Measurements from ENCODE around the gene KAZN.
A peak's percentile ranks its signal among the peaks of the same experiment; 100 is the strongest.

KAZN gene

DNA sequence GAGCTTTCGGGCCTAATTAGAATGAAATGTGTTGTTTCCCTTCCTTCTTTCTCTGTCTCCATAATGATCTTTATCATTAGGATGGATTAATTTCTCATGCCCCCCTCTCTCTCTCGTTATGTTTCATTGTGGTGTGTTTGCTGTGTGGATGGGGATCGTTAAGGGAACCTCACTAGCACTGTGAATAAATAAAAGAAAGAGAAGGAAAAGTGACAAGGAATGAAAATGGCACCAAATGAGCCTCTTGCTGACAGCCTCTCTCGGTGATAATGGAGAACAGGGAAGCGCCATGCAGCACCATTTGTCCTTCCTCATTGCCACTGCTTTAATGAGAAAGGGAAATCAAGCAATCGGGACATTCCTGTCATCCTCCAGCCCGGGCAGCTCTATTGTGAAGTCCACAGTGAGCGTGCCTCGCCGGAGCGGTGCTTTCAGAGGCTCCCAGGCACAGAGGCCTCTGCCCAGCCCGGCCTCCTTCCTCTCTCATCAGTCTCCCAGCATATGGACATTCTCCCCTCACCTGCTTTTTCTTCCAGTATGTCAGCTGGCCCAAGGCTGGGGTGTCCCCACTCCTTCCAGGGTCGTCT lies 289.4 kb downstream of the KAZN start:
- peaks cover 6% of the 10 kb centered on the region for H3K36me3 Mint-ChIP-seq (ENCODE audit: low read depth)
- peaks cover 37% of the 10 kb centered on the region for H3K4me1 Mint-ChIP-seq
- no peak overlapping the region for H3K4me3 Mint-ChIP-seq
- TF ChIP-seq CTCF (IDR thresholded peaks at IDR 0.05): no peak
- peaks cover 9% of the 10 kb centered on the region for H3K27me3 Mint-ChIP-seq (ENCODE audit: low read depth, poor library complexity)
- H3K9me3 Mint-ChIP-seq: no peaks in the 10 kb centered on the region
- H3K27ac Mint-ChIP-seq: no peak overlapping the region
- DNase-seq: no peak

- no peak for TF ChIP-seq CTCF (IDR thresholded peaks at IDR 0.05)
- no peaks in the 10 kb centered on the region for H3K9me3 Mint-ChIP-seq
- no peak overlapping the region for H3K27ac Mint-ChIP-seq
- no peak overlapping the region for H3K4me3 Mint-ChIP-seq
- H3K4me1 Mint-ChIP-seq: peaks cover 43% of the 10 kb centered on the region
- peaks cover 7% of the 10 kb centered on the region for H3K27me3 Mint-ChIP-seq (ENCODE audit: low read depth, poor library complexity)
- DNase-seq: no peak
- H3K36me3 Mint-ChIP-seq (ENCODE audit: low read depth): peaks cover 6% of the 10 kb centered on the region
Measured at GRCh38 chr1:14888374-14888773, 289.9 kb downstream of the KAZN start.

- peaks cover 5% of the 10 kb centered on the region for H3K27me3 Mint-ChIP-seq (ENCODE audit: low read depth, poor library complexity)
- H3K4me1 Mint-ChIP-seq: peaks cover 57% of the 10 kb centered on the region
- H3K36me3 Mint-ChIP-seq (ENCODE audit: low read depth): peaks cover 6% of the 10 kb centered on the region
- H3K27ac Mint-ChIP-seq: peak overlapping the region; percentile 21
- no peak for TF ChIP-seq CTCF (IDR thresholded peaks at IDR 0.05)
- H3K4me3 Mint-ChIP-seq: no peak overlapping the region
- H3K9me3 Mint-ChIP-seq: no peaks in the 10 kb centered on the region
- DNase-seq: no peak
Measured at GRCh38 chr1:14889825-14890440, 291.4 kb downstream of the KAZN start.

GRCh38 chr1:14891991-14892390 lies 293.5 kb downstream of the KAZN start:
- TF ChIP-seq CTCF (IDR thresholded peaks at IDR 0.05): no peak

GRCh38 chr1:14894811-14895560 lies 296.5 kb downstream of the KAZN start:
- Mint-ChIP-seq H3K27ac (no peak overlapping the region), H3K27me3 (ENCODE audit: low read depth, poor library complexity) (peaks cover 12% of the 10 kb centered on the region), H3K36me3 (ENCODE audit: low read depth) (no peaks in the 10 kb centered on the region), H3K4me3 (no peak overlapping the region), H3K9me3 (no peaks in the 10 kb centered on the region), H3K4me1 (peaks cover 55% of the 10 kb centered on the region)
- no peak for TF ChIP-seq CTCF (IDR thresholded peaks at IDR 0.05)
- no peak for DNase-seq

More at GRCh38 chr1:14891991-14892390, 293.5 kb downstream of the KAZN start:
- no peak for DNase-seq
- no peak overlapping the region for H3K27ac Mint-ChIP-seq
- peaks cover 70% of the 10 kb centered on the region for H3K4me1 Mint-ChIP-seq
- peaks cover 6% of the 10 kb centered on the region for H3K36me3 Mint-ChIP-seq (ENCODE audit: low read depth)
- peaks cover 11% of the 10 kb centered on the region for H3K27me3 Mint-ChIP-seq (ENCODE audit: low read depth, poor library complexity)
- H3K9me3 Mint-ChIP-seq: no peaks in the 10 kb centered on the region
- no peak overlapping the region for H3K4me3 Mint-ChIP-seq

Measured in nephron progenitor cell (in vitro differentiated cells).